GM18526 (cell line): Measurements from ENCODE around the gene NUDT8.
A peak's percentile ranks its signal among the peaks of the same experiment; 100 is the strongest.

ENCODE experiments used
- POLR2A ChIP-seq: IDR thresholded peaks from 3 replicates; pipeline ENCODE4 v1.6.1; 2011; ENCODE audit not compliant: insufficient read length; ENCODE audit errors: extremely low read depth

NUDT8 gene

GRCh38 chr11:67617243-67617953 is 12.3 kb downstream of the NUDT8 start:
- no peak for TF ChIP-seq POLR2A

- no peak for TF ChIP-seq POLR2A
These were observed 13.1 kb downstream of the NUDT8 start for GRCh38 chr11:67616431-67617242.

- TF ChIP-seq POLR2A = no peak
These were observed 13.9 kb downstream of the NUDT8 start for GRCh38 chr11:67615728-67616430.

- no peak for TF ChIP-seq POLR2A
These were observed 14.7 kb downstream of the NUDT8 start for GRCh38 chr11:67614730-67615714.

- TF ChIP-seq POLR2A = peak; percentile 54
These were observed 15.6 kb downstream of the NUDT8 start for GRCh38 chr11:67613960-67614715.

GRCh38 chr11:67613313-67613959 is 16.3 kb downstream of the NUDT8 start:
- no peak for TF ChIP-seq POLR2A

- no peak for TF ChIP-seq POLR2A
These were observed 17.0 kb downstream of the NUDT8 start for GRCh38 chr11:67612751-67613150.

GRCh38 chr11:67611704-67612587 is 17.8 kb downstream of the NUDT8 start:
- TF ChIP-seq POLR2A = no peak

GRCh38 chr11:67611165-67611564 is 18.6 kb downstream of the NUDT8 start:
- TF ChIP-seq POLR2A = no peak

- no peak for TF ChIP-seq POLR2A
These were observed 19.4 kb downstream of the NUDT8 start for GRCh38 chr11:67610302-67610868.

- no peak for TF ChIP-seq POLR2A
These were observed 20.4 kb downstream of the NUDT8 start for GRCh38 chr11:67609316-67609715.

GRCh38 chr11:67608486-67608885 is 21.3 kb downstream of the NUDT8 start:
- TF ChIP-seq POLR2A = no peak
